ENCODE measurements around the gene MAP4. TPM values are rescaled to one million over a fixed set of nuclear protein-coding genes. Genes with fewer than 3 reads are reported as not detected.

MAP4 gene
- total and polyA plus RNA-seq, 2 of the 13 experiments (the other 11 are each of a cell fraction or from before 2014, with no cell fraction given), result 33.1 to 38.7 TPM

- no TSS peak for BruUV-seq (replicated peaks)
- CTCF ChIA-PET (ENCODE audit: low intra/inter-chr PET ratio, low total read pairs), result no interaction called here
- DNase-seq (ENCODE audit: low spot score) (no peak), FAIRE-seq (no peak), ATAC-seq (no peak)
- in situ Hi-C loops (cut with HindIII; ENCODE audit: extremely low pct_ligation_motif_present, low pct_unique_long_range_greater_than_20kb) (no loop called here), intact Hi-C loops (cut with micrococcal nuclease; ENCODE audit: unreplicated experiment) (no loop called here)
- Histone ChIP-seq H3K4me1 (ENCODE audit: insufficient read depth, low read length) (no peaks in the 10 kb centered on the region), H3K9ac (ENCODE audit: insufficient read depth, low read depth, low read length) (no peak overlapping the region), H2AFZ (ENCODE audit: low read length) (no peak overlapping the region), H3K4me3 (replicated peaks in 1 of 3; ENCODE audit: insufficient read depth in 1 of 3, low read depth in 2 of 3, low read length in 3 of 3) (no peak overlapping the region), H3K79me2 (ENCODE audit: insufficient read depth, low read length) (no peaks in the 10 kb centered on the region), H3K36me3 (replicated peaks in 1 of 2; ENCODE audit: control insufficient read depth in 1 of 2, insufficient read depth in 2 of 2, low read length in 2 of 2) (peaks cover 17 to 60% of the 10 kb centered on the region in 2 experiments), H3K27me3 (ENCODE audit: control insufficient read depth in 1 of 2, insufficient read depth in 2 of 2, low read length in 2 of 2) (no peaks in the 10 kb centered on the region), H3K9me3 (ENCODE audit: low read length) (no peaks in the 10 kb centered on the region), H3K27ac (ENCODE audit: extremely low read length, insufficient read depth, low read length) (no peak overlapping the region), H3K4me2 (ENCODE audit: low read depth, low read length) (no peak overlapping the region), H4K20me1 (ENCODE audit: insufficient read depth, low read length) (no peaks in the 10 kb centered on the region)
- TF ChIP-seq TCF7L2 (IDR thresholded peaks at IDR 0.05; ENCODE audit: low read depth, low read length), result no peak
- POLR2A ChIA-PET, result no interaction called here
- WGBS (ENCODE audit: low lambda C conversion rate), result 94% methylated on average over 2 of the region's 2 CpGs
Observed at GRCh38 chr3:47874438-47874837, 141.8 kb downstream of the MAP4 start.

- BruUV-seq (replicated peaks), result no TSS peak
- TF ChIP-seq MXI1 (IDR thresholded peaks at IDR 0.05; ENCODE audit: borderline replicate concordance, low read depth, low read length) (no peak), NCOA5 (CRISPR knock-in tag; IDR thresholded peaks at IDR 0.05) (no peak), CSRNP2 (CRISPR knock-in tag; conservative IDR thresholded peaks at IDR 0.05; ENCODE audit: low read depth) (no peak), EEA1 (CRISPR knock-in tag; IDR thresholded peaks at IDR 0.05; ENCODE audit: borderline replicate concordance) (no peak), ZNF800 (CRISPR knock-in tag; IDR thresholded peaks at IDR 0.05) (no peak), REL (CRISPR knock-in tag; conservative IDR thresholded peaks at IDR 0.05) (no peak), TCF7L2 (IDR thresholded peaks at IDR 0.05; ENCODE audit: low read depth, low read length) (no peak), MLLT10 (CRISPR knock-in tag; IDR thresholded peaks at IDR 0.05) (no peak), ZNF17 (CRISPR knock-in tag; IDR thresholded peaks at IDR 0.05) (no peak), TRIM24 (CRISPR knock-in tag; IDR thresholded peaks at IDR 0.05) (no peak), ZFP37 (CRISPR knock-in tag; IDR thresholded peaks at IDR 0.05; ENCODE audit: borderline replicate concordance) (no peak), POLR2G (IDR thresholded peaks at IDR 0.05; ENCODE audit: low read depth, low read length) (no peak)
- ChIA-PET POLR2A (no interaction called here), CTCF (ENCODE audit: low intra/inter-chr PET ratio, low total read pairs) (no interaction called here)
- no peaks in the 10 kb centered on the region for H3K79me2 ChIP-seq (ENCODE audit: insufficient read depth, low read length)
- H2AFZ ChIP-seq (ENCODE audit: low read length), result no peak overlapping the region
- FAIRE-seq (no peak), DNase-seq (ENCODE audit: low spot score) (no peak), ATAC-seq (no peak)
- H3K4me3 ChIP-seq (replicated peaks in 1 of 3; ENCODE audit: insufficient read depth in 1 of 3, low read depth in 2 of 3, low read length in 3 of 3), result no peak overlapping the region
- 91% methylated on average over 4 of the region's 4 CpGs for WGBS (ENCODE audit: low lambda C conversion rate)
- no peak overlapping the region for H3K27ac ChIP-seq (ENCODE audit: extremely low read length, insufficient read depth, low read length)
- H3K4me1 ChIP-seq (ENCODE audit: insufficient read depth, low read length), result no peaks in the 10 kb centered on the region
- H3K4me2 ChIP-seq (ENCODE audit: low read depth, low read length), result no peak overlapping the region
- in situ Hi-C loops (cut with HindIII; ENCODE audit: extremely low pct_ligation_motif_present, low pct_unique_long_range_greater_than_20kb), result no loop called here
- no peaks in the 10 kb centered on the region for H4K20me1 ChIP-seq (ENCODE audit: insufficient read depth, low read length)
- intact Hi-C loops (cut with micrococcal nuclease; ENCODE audit: unreplicated experiment), result no loop called here
- H3K36me3 ChIP-seq (replicated peaks in 1 of 2; ENCODE audit: control insufficient read depth in 1 of 2, insufficient read depth in 2 of 2, low read length in 2 of 2), result peaks cover 26 to 75% of the 10 kb centered on the region in 2 experiments
- no peaks in the 10 kb centered on the region for H3K27me3 ChIP-seq (ENCODE audit: control insufficient read depth in 1 of 2, insufficient read depth in 2 of 2, low read length in 2 of 2)
- no peaks in the 10 kb centered on the region for H3K9me3 ChIP-seq (ENCODE audit: low read length)
- no peak overlapping the region for H3K9ac ChIP-seq (ENCODE audit: insufficient read depth, low read depth, low read length)
Observed at GRCh38 chr3:47872916-47873315, 143.3 kb downstream of the MAP4 start.
